ENCODE data around the gene DYNC1LI2.
"Not testable (repeated sequence)": the region's sequence is repeated elsewhere in the genome, so short reads cannot be mapped to it uniquely, and the experiment has no call there.

The DYNC1LI2 gene

DNA sequence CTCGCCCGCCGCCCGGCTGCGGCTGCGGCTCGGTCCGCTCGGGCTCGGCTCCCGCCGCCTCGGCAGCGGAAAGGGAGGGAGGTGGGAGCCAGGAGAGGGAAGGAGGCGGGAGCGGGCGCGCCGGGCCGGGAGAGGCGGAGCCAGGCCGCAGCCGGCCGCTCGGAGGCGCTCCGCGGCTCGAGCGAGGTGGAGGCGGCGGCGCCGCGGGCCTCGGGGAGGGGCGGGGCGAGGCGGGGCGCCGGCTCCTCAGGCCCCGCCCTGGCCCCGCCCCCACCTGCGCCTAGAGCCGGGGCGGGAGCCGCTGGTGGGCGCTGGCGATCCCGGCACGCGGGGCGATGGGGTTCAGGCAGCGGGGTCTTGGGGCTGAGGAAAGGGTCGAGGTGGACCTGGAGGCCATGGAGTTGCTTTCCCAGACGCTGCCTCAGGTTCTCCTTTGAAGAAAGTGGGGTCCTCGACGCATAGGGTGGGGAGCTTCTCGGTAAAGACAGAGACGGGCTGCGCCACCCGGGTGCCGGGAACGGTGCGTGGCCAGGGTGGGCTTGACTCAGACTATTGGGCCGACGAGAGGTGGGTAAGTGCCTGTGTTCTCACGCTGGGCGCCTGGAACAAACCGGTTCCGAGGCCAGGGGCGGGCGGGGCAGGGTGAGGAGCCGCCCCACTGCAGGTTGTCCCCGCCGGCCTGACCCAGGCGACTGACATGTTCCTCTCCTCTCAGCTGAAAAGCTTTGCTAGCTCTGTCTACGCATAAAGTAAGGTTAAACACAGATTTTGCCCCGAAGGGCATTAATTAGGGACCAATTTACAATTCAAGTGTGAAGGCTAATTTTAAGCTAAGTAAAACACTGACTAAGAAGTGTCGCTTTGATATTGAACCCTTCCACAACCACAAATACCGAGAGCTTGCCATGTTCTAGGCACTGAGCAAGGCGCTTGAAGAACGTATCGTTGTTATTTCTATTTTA, 54.5 kb downstream of the DYNC1LI2 start, which contains the start of gene CMTM4:
TSS of gene CMTM4 (minus strand) at position 75 of the 962 bp plus-strand sequence. CDS start 218 bp downstream, outside the sequence.
- peak; percentile 72 for DNase-seq (ENCODE audit: low spot score)

DNA sequence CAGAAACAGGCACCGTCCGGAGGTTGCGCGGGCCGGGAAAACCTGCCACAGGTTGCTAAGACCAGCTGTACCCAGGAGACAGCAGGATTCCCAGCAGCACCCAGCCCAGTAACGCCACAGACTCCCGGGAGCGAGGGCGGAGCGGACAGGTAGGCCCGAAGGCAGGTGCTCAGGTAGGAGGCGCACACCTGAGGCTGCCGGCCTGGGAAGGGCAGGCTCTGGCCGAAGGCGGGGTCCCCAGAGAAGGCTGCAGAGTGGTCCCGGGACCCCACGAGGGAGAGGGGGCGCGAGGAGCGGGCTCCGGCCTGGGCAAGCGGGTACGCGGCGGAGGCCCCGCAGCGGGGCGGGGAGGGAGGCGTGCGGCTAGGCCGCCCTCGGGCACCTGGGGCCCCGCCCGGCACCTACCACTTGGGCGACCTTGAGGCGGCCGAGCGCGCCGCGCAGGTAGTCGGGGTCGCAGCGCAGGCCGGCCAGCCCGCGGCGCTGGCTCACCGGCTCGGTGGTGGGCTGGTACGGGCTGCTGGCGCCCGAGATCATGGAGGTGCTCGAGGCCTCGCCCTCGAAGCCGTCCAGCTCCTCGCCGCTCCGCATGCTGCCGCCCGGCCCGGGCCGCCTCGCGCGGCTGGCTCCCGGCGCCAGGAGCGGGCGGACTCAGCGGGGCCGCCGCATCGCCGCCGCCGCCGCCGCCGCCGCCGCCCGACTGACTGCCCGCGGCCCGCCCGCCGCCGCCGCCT, 55.3 kb downstream of the DYNC1LI2 start:
- DNase-seq (ENCODE audit: low spot score) = peak; percentile 10

DNA sequence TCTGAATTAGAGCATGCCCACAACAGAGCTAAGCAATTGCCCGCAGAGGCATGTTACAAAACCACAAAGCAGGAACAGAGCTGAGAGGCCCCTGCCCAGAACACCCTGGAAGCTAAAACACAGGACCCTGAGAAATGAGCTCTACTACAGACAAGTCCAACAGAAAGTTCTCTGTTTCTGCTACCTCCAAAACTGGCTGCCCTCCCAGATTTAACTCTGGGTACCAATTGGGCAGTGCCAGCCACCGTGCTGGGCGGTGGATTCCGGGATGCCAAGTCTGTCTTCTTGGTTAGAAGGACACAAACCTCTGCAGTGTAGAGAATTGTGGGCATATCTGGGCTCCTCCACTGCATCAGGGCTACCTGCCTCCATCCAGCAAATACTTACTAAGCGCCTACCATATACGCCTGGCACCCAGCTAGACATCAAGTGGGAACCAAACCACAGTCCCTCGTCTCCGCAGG, 55.9 kb downstream of the DYNC1LI2 start:
- no peak for DNase-seq (ENCODE audit: low spot score)

DNA sequence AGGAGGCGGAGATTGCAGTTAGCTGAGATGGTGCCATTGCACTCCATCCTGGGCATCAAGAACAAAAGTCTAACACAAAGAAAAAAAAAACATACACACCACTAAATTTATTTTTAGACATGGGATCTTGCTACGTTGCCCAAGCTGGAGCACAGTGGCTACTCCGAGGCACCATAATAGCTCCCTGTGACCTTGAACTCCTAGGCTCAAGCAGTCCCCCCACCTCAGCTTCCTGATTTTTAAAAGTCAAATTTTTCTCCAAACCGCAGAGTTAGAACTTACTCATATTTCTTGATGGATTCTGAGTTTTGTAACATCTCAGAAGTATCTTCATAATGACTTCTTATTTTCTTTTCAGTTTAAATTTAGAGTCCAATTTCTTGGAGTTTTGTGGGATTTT, 58.3 kb downstream of the DYNC1LI2 start:
- DNase-seq (ENCODE audit: low spot score) = no peak

DNA sequence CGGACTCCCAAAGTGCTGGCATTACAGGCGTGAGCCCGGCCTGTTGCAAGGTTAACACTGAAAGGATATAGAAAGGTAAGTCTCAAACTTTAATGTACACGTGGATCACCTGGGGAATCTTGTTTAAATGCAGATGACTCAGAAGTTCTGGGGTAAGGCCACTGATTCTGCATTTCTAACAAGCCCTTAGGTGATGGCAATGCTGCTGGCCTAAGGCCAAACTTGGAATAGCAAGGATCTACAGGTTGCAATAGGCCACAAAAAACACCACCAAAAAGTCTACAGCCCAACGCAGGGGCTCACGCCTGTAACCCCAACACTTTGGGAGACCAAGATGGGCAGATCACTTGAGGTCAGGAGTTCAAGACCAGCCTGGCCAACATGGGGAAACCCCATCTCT, 59.1 kb downstream of the DYNC1LI2 start:
- DNase-seq (ENCODE audit: low spot score) = no peak

DNA sequence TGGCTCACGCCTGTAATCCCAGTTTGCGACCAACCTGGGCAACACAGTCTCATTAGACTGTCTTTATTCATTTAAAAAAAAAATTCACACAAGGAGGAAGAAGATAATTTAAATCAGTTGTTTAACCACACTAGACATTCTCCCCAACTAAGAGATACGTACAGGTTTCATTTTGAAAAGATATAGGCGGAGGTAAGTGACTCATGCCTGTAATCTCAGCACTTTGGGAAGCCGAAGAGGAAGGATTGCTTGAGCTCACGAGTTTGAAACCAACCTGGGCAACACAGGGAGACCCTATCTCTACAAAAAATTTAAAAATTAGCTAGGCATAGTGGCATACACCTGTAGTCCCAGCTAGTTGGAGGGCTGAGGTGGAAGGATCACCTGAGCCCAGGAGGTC, 60.2 kb downstream of the DYNC1LI2 start:
- no peak for DNase-seq (ENCODE audit: low spot score)

DNA sequence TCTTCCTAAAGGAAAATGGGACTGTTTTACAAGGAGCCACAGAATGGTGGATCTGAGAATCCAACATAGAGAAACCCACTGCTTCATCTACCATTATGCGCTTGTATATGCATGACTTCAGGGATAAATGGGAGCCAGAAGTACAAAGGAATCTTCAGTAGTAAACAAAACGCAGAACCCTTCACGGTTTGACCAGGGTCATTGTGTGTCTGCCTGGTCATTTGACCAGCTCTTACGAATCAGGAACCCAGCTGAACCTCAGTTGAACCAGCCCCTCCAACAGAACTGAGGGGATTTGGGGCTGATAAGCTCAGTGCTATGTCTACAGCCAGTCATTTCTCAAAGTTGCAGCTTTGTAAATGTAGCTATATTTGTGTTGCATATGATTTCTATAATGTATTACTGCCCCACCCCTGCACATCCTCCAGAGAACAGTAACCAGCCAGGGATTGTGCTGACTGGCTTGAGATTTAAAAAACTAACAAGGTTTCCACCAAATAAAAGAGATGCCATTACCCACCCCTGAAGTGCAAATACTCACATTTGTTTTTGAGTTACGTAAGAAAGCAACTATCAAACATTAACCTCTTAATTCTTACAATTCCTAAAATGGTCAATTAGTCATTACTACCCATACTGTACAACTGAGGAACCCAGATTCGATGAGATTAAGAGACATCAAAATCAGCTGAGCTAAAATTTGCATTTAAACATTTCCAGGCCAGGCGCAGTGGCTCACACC, 61.1 kb downstream of the DYNC1LI2 start:
- no peak for DNase-seq (ENCODE audit: low spot score)

DNA sequence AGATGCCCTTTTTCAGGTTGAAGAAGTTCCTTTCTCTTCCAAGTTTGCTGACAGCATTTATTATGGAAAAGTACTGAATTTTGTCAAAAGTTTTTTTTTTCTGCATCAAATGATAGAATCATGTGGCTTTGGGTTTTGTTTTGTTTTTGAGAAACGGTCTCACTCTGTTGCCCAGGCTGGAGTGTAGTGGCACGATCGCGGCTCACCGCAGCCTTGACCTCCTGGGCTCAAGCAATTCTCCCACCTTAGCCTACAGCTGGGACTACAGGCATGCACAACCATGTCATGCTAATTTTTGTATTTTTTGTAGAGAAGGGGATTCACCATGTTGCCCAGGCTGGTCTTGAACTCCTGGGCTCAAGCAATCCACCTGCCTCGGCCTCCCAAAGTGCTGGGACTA, 62.1 kb downstream of the DYNC1LI2 start:
- DNase-seq (ENCODE audit: low spot score) = no peak

DNA sequence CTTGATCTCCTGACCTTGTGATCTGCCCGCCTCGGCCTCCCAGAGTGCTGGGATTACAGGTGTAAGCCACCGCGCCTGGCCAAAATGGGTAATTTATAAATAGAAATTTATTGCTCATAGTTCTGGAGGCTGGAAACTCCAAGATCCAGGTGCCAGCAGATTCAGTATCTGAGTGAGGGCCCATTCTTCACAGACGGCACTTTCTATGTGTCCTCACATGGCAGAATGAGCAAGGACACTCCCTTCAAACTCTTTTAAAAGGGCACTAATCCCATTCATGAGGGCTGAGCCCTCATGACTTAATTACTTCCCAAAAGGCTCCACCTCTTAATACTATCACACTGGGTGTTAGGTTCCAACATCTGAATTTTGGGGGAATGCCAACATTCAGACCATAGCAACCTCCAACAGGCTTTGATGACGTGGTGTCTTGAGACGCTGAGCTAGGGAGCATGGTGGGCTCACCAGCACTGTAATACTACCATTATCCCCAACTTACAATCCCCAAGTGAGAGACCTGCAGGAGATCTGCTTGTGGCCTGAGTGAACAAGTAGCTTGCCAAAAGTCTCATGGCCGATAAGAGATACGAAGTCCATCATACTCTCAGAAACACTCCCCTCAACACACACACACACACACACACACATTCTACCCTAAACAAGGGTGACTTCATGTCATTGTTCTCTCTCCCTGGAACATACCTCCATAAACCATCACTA, 63.3 kb downstream of the DYNC1LI2 start:
- DNase-seq (ENCODE audit: low spot score) = no peak

DNA sequence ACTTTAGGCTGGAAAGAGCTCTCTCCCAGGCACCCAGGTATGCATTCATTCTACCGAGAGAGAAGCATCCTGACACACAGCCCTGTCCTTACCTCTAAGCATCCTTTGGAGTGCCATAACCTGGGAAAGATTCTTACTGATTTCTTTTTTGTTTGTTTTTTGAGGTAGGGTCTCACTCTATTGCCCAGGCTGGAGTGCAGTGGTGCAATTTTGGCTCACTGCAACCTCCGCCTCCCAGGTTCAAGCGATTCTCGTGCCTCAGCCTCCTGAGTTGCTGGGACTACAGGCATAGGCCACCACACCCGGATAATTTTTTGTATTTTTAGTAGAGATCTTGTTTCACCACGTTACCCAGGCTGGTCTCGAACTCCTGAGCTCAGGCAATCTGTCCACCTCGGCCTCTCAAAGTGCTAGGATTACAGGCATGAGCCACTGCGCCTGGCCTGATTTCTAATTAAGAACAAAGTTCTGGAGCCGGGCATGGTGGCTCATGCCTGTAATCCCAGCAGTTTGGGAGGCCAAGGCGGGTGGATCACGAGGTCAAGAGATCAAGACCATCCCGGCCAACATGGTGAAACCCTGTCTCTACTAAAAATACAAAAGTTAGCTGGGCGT, 65.8 kb downstream of the DYNC1LI2 start:
- DNase-seq (ENCODE audit: low spot score) = not testable (repeated sequence)

DNA sequence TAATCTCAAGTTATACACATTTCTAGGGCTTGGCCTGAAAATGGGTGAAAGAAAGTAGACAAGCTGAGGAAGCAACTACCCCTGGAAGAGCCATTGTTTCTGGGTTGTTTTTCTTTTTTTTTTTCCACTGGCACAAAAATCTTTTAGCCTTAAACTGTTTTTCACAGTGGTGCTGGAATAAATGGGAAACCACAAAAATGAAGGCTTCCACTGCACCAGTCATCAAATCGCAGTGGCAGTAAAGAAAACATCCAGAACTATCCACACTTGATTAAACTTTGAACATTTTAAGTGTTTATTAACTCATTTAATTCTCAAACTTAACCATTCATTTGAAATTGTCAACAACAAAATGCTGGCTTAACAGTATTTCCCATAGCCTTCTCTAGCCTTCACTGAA, 69.1 kb downstream of the DYNC1LI2 start:
- DNase-seq (ENCODE audit: low spot score) = no peak

DNA sequence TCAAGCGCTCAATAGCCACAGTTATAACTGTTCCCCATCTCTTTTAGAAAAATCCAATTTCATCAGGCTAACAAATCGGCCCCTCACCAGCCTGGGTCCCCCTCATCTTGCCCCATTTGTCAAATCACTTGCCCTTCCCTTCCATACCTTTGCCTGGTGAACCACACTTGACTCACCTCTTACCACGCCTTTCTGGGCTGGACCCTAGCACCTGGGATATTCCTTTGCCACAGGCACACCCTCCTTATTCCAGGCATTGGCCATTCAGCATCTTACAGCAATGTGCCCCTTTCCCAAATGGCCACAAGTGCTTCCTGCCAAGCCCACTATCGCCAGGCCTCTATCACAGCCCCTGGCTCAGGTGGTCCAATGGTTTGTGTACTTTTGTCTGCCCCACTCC, 69.7 kb downstream of the DYNC1LI2 start:
- DNase-seq (ENCODE audit: low spot score) = no peak

DNA sequence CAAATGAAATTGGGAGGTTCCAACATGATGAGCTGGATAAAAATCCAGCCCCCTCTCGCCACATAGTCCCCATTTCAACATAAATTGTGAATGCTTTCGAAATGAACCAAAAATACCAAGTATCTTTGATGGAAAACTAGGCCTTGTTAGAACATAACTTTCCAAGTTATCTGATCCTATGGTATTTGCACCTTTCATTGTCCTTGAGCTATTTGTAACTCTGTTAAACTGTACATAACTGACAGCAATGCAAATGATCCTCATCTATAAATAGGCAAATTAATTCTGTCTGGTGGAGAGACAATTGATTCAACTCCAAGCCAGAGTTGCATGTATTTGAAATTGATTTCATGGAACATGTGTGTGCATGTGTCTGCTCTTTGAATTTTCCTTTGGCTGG, 73.1 kb downstream of the DYNC1LI2 start:
- DNase-seq (ENCODE audit: low spot score) = no peak

DNA sequence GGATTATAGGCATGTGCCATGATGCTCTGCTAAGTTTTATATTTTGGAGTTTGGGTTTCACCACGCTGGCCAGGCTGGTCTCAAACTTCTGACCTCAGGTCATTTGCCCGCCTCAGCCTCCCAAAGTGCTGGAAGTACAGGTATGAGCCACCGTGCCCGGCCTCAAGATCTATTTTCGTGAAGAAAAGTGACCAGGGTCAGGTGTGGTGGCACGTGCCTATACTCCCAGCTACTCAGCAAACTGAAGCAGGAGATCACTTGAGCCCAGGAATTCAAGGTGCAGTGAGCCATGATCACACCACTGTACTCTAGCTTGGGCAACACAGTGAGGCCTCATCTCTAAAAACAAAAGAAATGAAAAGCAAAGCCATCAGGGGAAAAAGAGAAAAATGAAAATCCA, 73.6 kb downstream of the DYNC1LI2 start:
- no peak for DNase-seq (ENCODE audit: low spot score)

DNA sequence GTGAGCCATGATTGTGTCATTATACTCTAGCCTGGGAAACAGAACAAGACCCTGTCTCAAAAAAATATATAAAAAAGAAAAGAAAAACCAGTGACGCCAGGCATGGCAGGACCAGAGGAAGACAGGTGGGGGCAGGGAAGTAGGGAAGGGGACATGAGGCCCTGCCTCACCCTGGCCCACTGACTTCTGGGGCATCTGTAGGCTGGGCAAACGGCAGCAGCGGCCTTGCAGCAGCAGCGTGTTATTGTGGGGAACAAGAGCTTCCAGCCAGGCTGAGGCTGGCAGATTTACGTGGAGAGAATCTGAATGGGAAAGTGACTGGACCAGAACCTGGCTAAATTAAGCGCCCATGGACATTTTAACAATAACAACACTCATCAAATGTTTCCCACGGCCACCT, 74.2 kb downstream of the DYNC1LI2 start:
- DNase-seq (ENCODE audit: low spot score) = no peak

DNA sequence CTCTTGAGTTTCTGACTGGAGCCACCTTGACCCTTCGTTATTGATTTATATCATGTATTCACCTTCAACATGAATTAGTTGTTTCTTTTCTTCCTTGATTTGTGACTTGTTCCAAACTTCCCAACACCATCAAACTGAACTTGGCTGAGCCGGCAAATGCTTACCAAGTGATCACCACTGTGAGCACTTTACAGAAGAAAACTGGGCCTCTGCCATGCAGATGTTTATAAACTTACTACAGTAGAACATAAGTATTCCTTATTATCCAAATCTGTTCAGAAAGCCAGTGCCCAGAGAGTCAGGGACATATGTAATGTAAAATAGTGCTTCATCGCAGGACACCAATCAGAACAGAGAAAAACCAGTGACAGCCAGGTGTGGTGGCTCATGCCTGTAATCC, 74.8 kb downstream of the DYNC1LI2 start:
- no peak for DNase-seq (ENCODE audit: low spot score)

DNA sequence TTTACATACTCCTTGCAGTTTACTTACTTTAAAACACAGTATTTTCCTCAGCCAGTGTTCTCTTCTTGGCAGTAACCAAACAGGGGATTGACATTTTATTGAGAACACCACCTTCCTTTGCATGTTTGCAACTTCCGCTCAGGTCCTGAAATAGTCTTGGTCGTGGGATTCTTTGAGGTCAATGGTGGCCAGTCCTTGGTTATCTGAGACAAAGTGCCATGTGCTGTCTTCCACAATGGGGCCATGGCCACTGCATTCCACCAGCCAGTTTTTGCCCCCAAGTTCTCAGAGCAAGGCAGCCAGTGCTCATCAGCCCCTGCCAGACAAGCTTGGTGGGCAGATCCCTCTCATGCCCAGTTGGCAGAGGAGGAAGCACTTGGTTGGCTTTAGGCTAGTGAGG, 77.7 kb downstream of the DYNC1LI2 start:
- no peak for DNase-seq (ENCODE audit: low spot score)
